Endothelial cell of hepatic sinusoid (primary cell): ENCODE data around the gene MROH2A.
"Not testable (repeated sequence)": the region's sequence is repeated elsewhere in the genome, so short reads cannot be mapped to it uniquely, and the experiment has no call there.

ENCODE experiments used
- in situ Hi-C: cut with HindIII; loops from 2 replicates; pipeline ENCODE4 v1.10.0; 2017; ENCODE audit warnings: low sequenced_read_pairs

MROH2A gene

DNA sequence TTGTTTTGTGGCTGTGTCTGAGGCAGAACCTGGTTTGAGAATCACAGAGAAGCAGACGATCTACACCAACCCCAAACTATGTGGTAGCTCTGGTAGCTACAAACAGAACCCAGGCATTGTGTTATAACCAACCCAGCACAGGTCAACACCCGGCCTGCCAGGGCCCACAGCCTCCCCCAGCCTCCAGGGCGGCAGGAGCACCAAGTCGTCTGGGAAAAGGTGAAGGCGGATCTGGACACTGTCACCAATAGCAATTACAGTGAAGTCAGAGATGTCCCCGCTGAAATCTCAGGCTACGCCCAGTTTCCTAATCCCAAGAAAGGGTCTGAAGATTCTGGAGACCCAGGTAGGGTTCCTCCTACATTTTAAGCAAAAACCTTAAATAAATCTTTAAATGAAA, 72.6 kb downstream of the MROH2A start:
- in situ Hi-C loops, result no loop called here

DNA sequence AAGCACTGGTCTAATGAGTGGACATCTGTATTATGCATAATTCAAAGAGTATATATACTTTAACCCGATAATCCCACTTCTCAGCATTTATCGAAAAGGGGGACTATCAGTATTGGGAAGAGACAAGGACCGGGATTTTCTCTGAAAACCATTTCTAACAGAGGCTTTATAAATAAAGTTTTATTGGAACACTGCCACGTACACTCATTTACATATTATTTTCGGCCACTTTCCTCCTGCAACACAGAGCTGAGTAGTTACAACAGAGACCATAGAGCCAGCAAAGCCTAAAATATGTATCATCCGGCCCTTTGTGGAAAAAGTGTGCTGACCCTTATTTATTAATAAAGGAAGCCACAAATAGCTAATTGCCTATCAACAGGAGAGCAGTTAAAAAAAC, 73.0 kb downstream of the MROH2A start:
- in situ Hi-C loops, result no loop called here

DNA sequence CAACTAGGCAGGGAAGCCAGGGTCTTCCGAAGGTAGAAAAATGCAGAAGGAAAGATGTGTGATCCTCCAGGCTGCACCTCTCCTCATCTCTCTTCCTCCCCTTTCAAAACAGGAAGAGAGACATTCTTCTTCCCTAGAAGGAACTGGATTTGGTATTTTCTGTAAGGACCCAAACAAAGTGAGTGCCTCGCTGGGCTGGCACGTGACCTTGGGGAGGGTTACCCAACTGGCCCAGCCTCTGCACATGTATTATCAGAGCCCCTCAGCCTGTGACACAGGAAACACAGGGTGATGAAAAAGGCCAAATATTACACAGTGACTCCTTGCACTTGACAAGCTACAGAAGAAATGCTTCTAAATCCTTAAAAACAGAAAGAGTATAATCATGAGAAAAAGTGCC, 73.9 kb downstream of the MROH2A start:
- in situ Hi-C loops, result no loop called here

GRCh38 chr2:233853353-233853752, 75.2 kb downstream of the MROH2A start:
- in situ Hi-C loops, result no loop called here

DNA sequence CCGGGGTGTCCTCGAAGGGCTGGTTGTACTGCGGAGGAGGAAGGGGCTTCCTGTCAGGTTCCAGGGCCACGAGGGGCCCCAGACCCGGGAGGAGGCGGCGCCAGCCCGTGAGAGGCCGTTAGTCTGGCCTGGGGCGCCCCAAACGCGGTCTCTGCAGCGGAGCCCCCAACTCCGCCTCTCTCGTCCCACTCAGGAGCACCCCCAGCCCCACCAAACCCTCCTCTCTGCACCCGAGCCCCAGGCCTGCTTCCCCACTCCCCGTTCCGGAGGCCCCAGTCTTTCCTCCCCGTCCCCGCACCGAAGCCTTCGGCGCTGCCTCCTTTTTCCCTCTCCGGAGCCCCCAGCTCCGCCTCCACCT, 75.7 kb downstream of the MROH2A start:
- in situ Hi-C loops, result no loop called here

DNA sequence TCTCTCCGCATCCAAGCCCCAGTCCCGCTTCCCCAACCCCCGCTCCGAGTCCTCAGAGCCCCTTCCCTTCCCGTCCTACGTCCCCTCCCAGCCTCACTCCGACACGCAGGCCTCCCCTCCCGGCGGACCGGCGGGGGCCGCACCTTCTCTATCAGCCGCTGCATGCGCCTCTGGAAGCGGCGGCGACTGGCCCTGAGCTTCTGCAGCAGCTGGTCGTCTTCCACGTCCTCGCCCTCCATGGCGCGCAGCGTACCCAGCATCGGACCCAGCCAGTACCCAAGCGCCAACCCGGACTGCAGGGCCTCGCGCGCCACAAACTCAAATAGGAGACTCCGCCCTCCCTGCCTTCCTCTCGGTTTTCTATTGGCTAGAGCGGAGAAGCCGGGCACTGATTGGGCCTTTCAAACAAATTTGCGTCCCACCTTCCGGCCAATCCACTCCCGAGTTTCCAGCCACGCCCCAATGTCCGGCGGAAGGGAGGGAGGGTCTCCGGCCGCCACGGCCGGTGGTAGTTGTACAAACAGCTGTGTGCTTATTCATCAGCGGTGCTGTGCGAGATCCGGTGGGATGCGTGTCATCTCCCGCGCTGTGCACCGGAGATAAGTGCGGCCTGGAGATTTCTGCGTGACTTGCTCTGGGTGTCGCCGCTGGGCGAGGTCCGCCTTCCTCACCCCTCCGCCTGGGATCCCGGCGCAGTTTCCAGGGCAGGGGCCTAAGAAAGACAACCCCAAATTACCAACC, 76.3 kb downstream of the MROH2A start, which contains the start of gene HJURP:
TSS of gene HJURP (minus strand) at position 295 of the 741 bp plus-strand sequence. CDS start at position 260, 35 bp downstream.
- in situ Hi-C loops, result no loop called here

GRCh38 chr2:233855345-233855744, 77.2 kb downstream of the MROH2A start:
- in situ Hi-C loops, result no loop called here

GRCh38 chr2:233856184-233856583, 78.1 kb downstream of the MROH2A start:
- in situ Hi-C loops, result no loop called here

GRCh38 chr2:233857511-233858141, 79.5 kb downstream of the MROH2A start:
- in situ Hi-C loops, result no loop called here

DNA sequence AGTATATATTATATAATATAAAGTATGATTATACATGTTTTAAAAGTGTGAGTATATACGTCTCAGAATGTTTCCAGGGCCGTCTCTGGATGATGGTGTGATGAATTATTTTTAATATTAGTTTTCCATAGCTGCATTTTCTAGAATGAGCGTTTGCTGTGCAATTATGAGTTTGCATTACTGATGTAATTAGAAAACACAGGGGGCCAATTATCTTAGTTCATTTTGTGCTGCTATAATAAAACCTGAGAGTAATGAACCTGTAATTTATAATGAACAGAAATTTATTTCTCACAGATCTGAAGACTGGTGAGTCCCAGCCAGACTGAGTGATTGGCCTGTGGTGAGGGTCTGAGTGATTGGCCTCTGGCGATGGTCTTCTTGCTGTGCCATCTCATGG, 80.2 kb downstream of the MROH2A start:
- in situ Hi-C loops, result no loop called here

- in situ Hi-C loops, result no loop called here
These were observed 84.2 kb downstream of the MROH2A start for GRCh38 chr2:233862261-233862768.

DNA sequence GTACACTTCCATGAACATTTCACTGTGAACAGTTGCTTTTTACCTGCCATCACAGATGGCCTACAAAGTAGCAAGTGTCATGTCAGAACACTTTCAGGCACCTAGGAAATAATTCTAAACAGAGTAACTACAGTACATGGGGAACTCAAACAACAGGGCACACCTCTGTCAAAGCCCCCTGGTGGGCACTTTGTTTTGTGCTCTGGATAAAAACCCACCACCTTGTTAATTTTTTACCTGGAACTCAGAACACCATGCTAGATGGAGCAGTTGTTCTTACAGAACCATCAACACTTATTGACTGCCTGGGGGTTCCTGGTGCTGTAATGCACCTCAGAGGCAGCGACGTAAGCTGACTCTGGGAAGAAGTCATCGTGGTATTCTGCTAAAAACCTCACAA, 87.7 kb downstream of the MROH2A start:
- in situ Hi-C loops, result no loop called here

DNA sequence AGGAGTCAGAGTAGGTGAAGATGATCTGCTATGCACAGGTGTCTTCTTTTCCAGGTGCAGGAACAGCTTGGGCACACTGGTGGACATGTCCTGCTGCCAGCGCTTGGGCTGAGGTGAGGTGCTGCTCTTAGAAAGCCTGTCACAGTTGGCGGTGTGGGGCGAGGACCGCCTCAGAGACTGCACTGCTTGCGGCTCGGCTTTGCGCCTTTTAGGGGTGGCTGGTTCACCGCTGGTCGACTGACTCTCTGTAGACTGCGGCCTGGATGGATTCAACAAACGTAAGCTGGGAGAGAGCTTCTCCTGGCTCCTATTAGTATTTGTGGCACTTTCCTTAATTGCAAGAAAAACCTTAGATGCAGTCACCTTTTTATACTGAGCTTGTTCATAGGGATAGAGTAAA, 88.3 kb downstream of the MROH2A start:
- in situ Hi-C loops, result no loop called here

- in situ Hi-C loops, result no loop called here
These were observed 89.9 kb downstream of the MROH2A start, which contains the start of gene MSL3B for GRCh38 chr2:233867993-233868532. TSS of gene MSL3B (minus strand) at chr2:233868386.

GRCh38 chr2:233871432-233871831, 93.3 kb downstream of the MROH2A start:
- in situ Hi-C loops, result no loop called here

DNA sequence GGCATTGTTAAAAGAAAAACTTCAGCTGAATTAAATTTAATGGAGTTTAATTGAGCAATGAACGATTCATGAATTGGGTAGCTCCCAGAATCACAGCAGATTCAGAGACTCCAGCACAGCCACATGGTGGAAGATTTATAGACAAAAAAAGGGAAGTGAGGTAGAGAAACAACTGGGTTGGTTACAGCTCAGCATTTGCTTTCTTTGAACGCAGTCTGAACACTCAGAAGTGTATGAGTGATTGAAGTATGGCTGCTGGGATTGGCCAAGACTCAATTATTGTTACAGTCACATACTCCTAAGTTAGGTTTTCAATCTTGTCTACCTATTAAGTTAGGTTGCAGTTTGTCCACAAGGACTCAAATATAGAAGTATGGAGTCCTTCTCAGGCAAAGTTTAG, 94.0 kb downstream of the MROH2A start:
- in situ Hi-C loops, result not testable (repeated sequence)

DNA sequence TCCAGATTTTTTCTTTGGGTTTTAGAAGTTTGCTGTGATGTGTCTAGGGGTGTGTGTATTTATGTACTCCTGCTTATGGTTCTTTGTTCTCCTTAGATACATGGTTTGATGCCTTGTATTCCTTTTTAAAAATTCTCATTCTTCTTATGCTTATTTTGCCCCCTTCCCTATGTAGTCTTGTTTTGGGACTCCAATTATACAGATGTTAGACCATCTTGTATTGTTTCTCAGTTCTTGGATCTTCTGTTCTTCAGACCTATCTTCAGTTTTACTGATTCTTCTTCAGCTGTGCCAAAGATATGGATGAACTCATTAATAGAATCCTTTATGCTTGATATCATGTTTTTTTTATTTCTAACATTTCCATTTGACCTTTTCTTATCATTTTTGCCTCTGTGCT, 104.2 kb downstream of the MROH2A start:
- in situ Hi-C loops, result no loop called here
